MCF 10A (cell line): ENCODE data around the gene PPIAL4G. TPM values are rescaled to one million over a fixed set of nuclear protein-coding genes. Genes with fewer than 3 reads are reported as not detected.
A peak's percentile ranks its signal among the peaks of the same experiment; 100 is the strongest.
"Not testable (repeated sequence)": the region's sequence is repeated elsewhere in the genome, so short reads cannot be mapped to it uniquely, and the experiment has no call there.

ENCODE experiments used
- BruUV-seq: library from RNA; stranded (reverse); fragments of 400-500 nt; replicated peaks from 2 replicates; lab custom pipeline; 2021; lab: Mats Ljungman, UMichigan
- CTCF ChIA-PET: fragments of 300-600 bp; sonication (Branson Sonifier 250); formaldehyde crosslinking; extraction: SDS; loops from one replicate; lab custom pipeline; 2021; ENCODE audit warnings: antibody characterized with exemption, inconsistent platforms; lab: Yijun Ruan, JAX
- POLR2A ChIA-PET: fragments of 300-600, 350-650 bp; sonication (Branson Sonifier 250); formaldehyde crosslinking; extraction: SDS; loops from one replicate; lab custom pipeline; 2020; ENCODE audit warnings: antibody characterized with exemption, inconsistent platforms; lab: Yijun Ruan, JAX
- DNase-seq: peaks from one replicate; pipeline ENCODE4 v3.0.0-alpha.2; 2018; ENCODE audit not compliant: unreplicated experiment
- H3K27ac Mint-ChIP-seq: one replicate; pipeline ENCODE4 v1.8.0; 2022; ENCODE audit warnings: mild to moderate bottlenecking, low read depth, mixed read lengths; ENCODE audit not compliant: unreplicated experiment
- H3K27me3 Mint-ChIP-seq: one replicate; pipeline ENCODE4 v1.8.0; 2022; ENCODE audit warnings: mixed read lengths; ENCODE audit not compliant: insufficient read depth, unreplicated experiment
- H3K36me3 Mint-ChIP-seq: one replicate; pipeline ENCODE4 v1.8.0; 2022; ENCODE audit warnings: mild to moderate bottlenecking, moderate library complexity, mixed read lengths; ENCODE audit not compliant: insufficient read depth, unreplicated experiment
- H3K4me1 Mint-ChIP-seq: one replicate; pipeline ENCODE4 v1.8.0; 2022; ENCODE audit warnings: mixed read lengths; ENCODE audit not compliant: insufficient read depth, unreplicated experiment
- H3K4me3 Mint-ChIP-seq: one replicate; pipeline ENCODE4 v1.8.0; 2022; ENCODE audit warnings: mild to moderate bottlenecking, moderate library complexity, mixed read lengths; ENCODE audit not compliant: unreplicated experiment
- H3K9me3 Mint-ChIP-seq: one replicate; pipeline ENCODE4 v1.8.0; 2022; ENCODE audit warnings: mixed read lengths; ENCODE audit not compliant: unreplicated experiment
- CTCF ChIP-seq: fragments of 200-600 bp; IDR thresholded peaks from one replicate; pipeline ENCODE4 v1.8.0; 2022; ENCODE audit warnings: antibody characterized with exemption, mild to moderate bottlenecking; ENCODE audit not compliant: unreplicated experiment
- intact Hi-C: fragments of 100-400 bp; cut with micrococcal nuclease; formaldehyde crosslinking; loops from 2 replicates; pipeline ENCODE4 v1.14.1; 2022
- total RNA-seq: library from RNA; stranded (reverse); gene quantifications from 2 replicates; pipeline ENCODE4 v1.2.3, GENCODE V29; 2022

The PPIAL4G gene
- total RNA-seq, 1 experiment from 2014 or later: not detected

- POLR2A ChIA-PET, H3K4me1 Mint-ChIP-seq, H3K9me3 Mint-ChIP-seq, H3K27me3 Mint-ChIP-seq, DNase-seq, H3K27ac Mint-ChIP-seq, intact Hi-C loops, BruUV-seq, H3K4me3 Mint-ChIP-seq, CTCF ChIA-PET: not testable (repeated sequence)
- peaks cover 19% of the 10 kb centered on the region for H3K36me3 Mint-ChIP-seq
Observed at GRCh38 chr1:148439654-148440325, 43.3 kb downstream of the PPIAL4G start.

DNA sequence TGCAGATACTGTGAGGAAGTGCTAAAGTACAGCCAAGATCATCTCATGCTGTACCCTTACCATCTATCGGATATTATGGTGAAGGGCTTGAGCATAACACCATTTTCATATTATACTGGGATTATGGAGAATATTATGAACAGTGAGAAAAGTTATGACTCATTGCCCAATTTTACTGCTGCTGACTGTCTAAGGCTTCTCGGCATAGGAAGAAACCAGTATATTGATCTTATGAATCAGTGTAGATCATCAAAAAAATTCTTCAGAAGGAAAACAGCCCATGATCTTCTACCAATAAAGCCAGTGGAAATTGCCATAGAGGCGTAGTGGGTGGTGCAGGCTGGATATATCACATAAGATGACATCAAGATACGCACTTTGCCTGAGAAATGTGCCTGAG lies 47.7 kb downstream of the PPIAL4G start:
- intact Hi-C loops: no loop called here
- CTCF ChIA-PET: no interaction called here
- Mint-ChIP-seq H3K27me3 (no peaks in the 10 kb centered on the region), H3K9me3 (peaks cover 8% of the 10 kb centered on the region), H3K4me1 (peaks cover 14% of the 10 kb centered on the region), H3K27ac (no peak overlapping the region), H3K4me3 (no peak overlapping the region), H3K36me3 (peaks cover 51% of the 10 kb centered on the region)
- no peak for DNase-seq
- BruUV-seq: no TSS peak
- POLR2A ChIA-PET: no interaction called here
- no peak for TF ChIP-seq CTCF

- Mint-ChIP-seq H3K27ac (no peak overlapping the region), H3K4me1 (peaks cover 14% of the 10 kb centered on the region), H3K4me3 (no peak overlapping the region), H3K9me3 (peaks cover 5% of the 10 kb centered on the region), H3K27me3 (no peaks in the 10 kb centered on the region), H3K36me3 (peaks cover 57% of the 10 kb centered on the region)
- intact Hi-C loops: no loop called here
- no peak for TF ChIP-seq CTCF
- CTCF ChIA-PET: no interaction called here
- DNase-seq: no peak
- BruUV-seq: no TSS peak
- POLR2A ChIA-PET: no interaction called here
Observed at GRCh38 chr1:148434832-148435231, 48.3 kb downstream of the PPIAL4G start.

DNA sequence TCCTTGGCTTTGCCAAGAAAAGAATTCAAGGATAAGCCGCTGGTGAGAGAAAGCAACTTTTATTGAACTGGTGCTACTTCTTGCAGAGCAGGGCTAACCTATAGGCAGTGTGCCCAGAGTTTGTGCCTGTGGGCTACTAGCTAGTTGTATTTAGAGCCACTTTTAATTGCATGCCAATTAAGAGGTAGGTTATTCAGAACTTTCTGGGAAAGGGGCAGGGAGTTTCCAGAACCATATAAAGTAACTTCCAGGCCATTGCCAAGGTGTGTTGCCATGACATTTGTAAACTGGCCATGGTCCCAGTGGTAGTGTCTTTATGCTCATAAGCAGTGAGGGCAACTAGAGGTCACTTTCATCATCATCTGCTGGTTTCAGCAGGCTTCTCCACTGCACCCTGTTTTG lies 50.2 kb downstream of the PPIAL4G start:
- H3K9me3 Mint-ChIP-seq, H3K27me3 Mint-ChIP-seq, BruUV-seq, CTCF ChIA-PET, H3K4me3 Mint-ChIP-seq, intact Hi-C loops: not testable (repeated sequence)
- peaks cover 58% of the 10 kb centered on the region for H3K36me3 Mint-ChIP-seq
- peaks cover 14% of the 10 kb centered on the region for H3K4me1 Mint-ChIP-seq
- DNase-seq: peak; percentile 68
- POLR2A ChIA-PET: interaction anchor here (0.7 kb wide), 1 partner anchor 34 kb away, joined by 4 read pairs; no protein-coding TSS in a partner anchor
- peak overlapping the region; percentile 51 for H3K27ac Mint-ChIP-seq

Other genes with a start within 250 kb of the PPIAL4G start
- 38.1 and 39.5 TPM in 2 replicates for gene NBPF14, start 112.7 kb upstream of the PPIAL4G start, total RNA-seq